ENCODE data around the gene SYNJ2. TPM values are rescaled to one million over a fixed set of nuclear protein-coding genes. Genes with fewer than 3 reads are reported as not detected.

Gene SYNJ2
- total and polyA plus RNA-seq, 2 of the 4 experiments (the other 2 are of a cell fraction) = 40.8 to 45.2 TPM

- no peak for ATAC-seq (ENCODE audit: low read depth)
- no peak for TF ChIP-seq CEBPB (IDR thresholded peaks at IDR 0.05; ENCODE audit: low read depth, low read length)
- TF ChIP-seq MAZ (IDR thresholded peaks at IDR 0.05; ENCODE audit: borderline replicate concordance, low read depth, low read length) = no peak
- no peak for TF ChIP-seq BHLHE40 (IDR thresholded peaks at IDR 0.05; ENCODE audit: low read depth, low read length)
- TF ChIP-seq MXI1 (IDR thresholded peaks at IDR 0.05; ENCODE audit: borderline replicate concordance, low read depth, low read length) = no peak
- no peak for TF ChIP-seq CTCF (conservative IDR thresholded peaks at IDR 0.05; ENCODE audit: low read depth, low read length)
- no peak for TF ChIP-seq MAFK (IDR thresholded peaks at IDR 0.05; ENCODE audit: low read depth, low read length)
- TF ChIP-seq POLR2A (IDR thresholded peaks at IDR 0.05; ENCODE audit: low read depth, low read length) = no peak
- TF ChIP-seq RFX5 (IDR thresholded peaks at IDR 0.05; ENCODE audit: low read depth, low read length) = no peak
- TF ChIP-seq RCOR1 (IDR thresholded peaks at IDR 0.05; ENCODE audit: insufficient replicate concordance, low read length) = no peak
- no peak overlapping the region for H3K4me2 ChIP-seq (ENCODE audit: low read depth, low read length)
- intact Hi-C loops (cut with micrococcal nuclease) (no loop called here), in situ Hi-C loops (cut with MboI; ENCODE audit: low sequenced_read_pairs) (no loop called here), dilution Hi-C loops (cut with HindIII; ENCODE audit: low sequenced_read_pairs, unreplicated experiment) (no loop called here)
- peak overlapping the region; percentile 3; the same call in 1 of the 2 replicates for H3K23ac ChIP-seq (ENCODE audit: low read depth, low read length)
- peaks cover 59% of the 10 kb centered on the region for H4K20me1 ChIP-seq (ENCODE audit: insufficient read depth, low read length)
- peaks cover 9 to 67% of the 10 kb centered on the region in 2 experiments; a peak in 3 of 4 replicates for H3K79me1 ChIP-seq (ENCODE audit: low read depth in 1 of 2, low read length in 2 of 2)
- H4K8ac ChIP-seq (ENCODE audit: low read depth in 2 of 2, low read length in 2 of 2) = no peak overlapping the region; a peak in 1 of 4 replicates
- no peaks in the 10 kb centered on the region for H3K9me3 ChIP-seq (ENCODE audit: control insufficient read depth, insufficient read depth, low read length)
- no peak overlapping the region for H3K56ac ChIP-seq (ENCODE audit: extremely low read depth, insufficient read depth, low read length)
- no peak overlapping the region for H2AK9ac ChIP-seq (replicated peaks; ENCODE audit: low read depth, low read length, poor library complexity)
- H3K4me3 ChIP-seq (ENCODE audit: insufficient read depth, low read depth, low read length) = no peak overlapping the region
- H3K14ac ChIP-seq (replicated peaks; ENCODE audit: low read depth, low read length) = 0 out of 2 replicates have a peak overlapping the region, but pooled peaks have one; percentile 3
- no peak overlapping the region for H4K5ac ChIP-seq (ENCODE audit: low read depth, low read length)
- BruUV-seq (replicated peaks) = no TSS peak
- 0 out of 2 replicates have a peak, but pooled peaks cover 4% of the 10 kb centered on the region for H3K36me3 ChIP-seq (ENCODE audit: control insufficient read depth, insufficient read depth, low read length)
- peaks cover 46% of the 10 kb centered on the region for H3K4me1 ChIP-seq (ENCODE audit: control insufficient read depth, insufficient read depth, low read length)
- H2BK20ac ChIP-seq (ENCODE audit: low read depth, low read length) = no peak overlapping the region
- H2BK120ac ChIP-seq (ENCODE audit: low read depth, low read length) = no peak overlapping the region
- H3K18ac ChIP-seq (ENCODE audit: low read depth, low read length) = no peak overlapping the region
- peak overlapping the region; percentile 41; the same call in 1 of the 2 replicates for H3K27ac ChIP-seq (ENCODE audit: insufficient read depth, low read length)
- H3K9me1 ChIP-seq (ENCODE audit: insufficient read depth, low read length) = peaks cover 36% of the 10 kb centered on the region
- H3K27me3 ChIP-seq (ENCODE audit: control insufficient read depth, insufficient read depth, low read length) = no peaks in the 10 kb centered on the region
- H3K9ac ChIP-seq (ENCODE audit: low read depth, low read length) = no peak overlapping the region
- no peak overlapping the region for H2AFZ ChIP-seq (replicated peaks; ENCODE audit: low read length, poor library complexity)
- POLR2A ChIA-PET (ENCODE audit: unreplicated experiment) = no interaction called here
- no peak overlapping the region; the same call in 1 of the 2 replicates for H2AK5ac ChIP-seq (ENCODE audit: low read depth, low read length)
- peak overlapping the region; percentile 17; the same call in 1 of the 2 replicates for H3K4ac ChIP-seq (ENCODE audit: low read depth, low read length)
- no peak for DNase-seq
- H2BK15ac ChIP-seq (ENCODE audit: low read depth, low read length) = no peak overlapping the region
- H2BK5ac ChIP-seq (ENCODE audit: low read depth, low read length, poor library complexity, severe bottlenecking) = no peak overlapping the region
- 90% methylated on average over 2 of the region's 20 CpGs; no CpG with 5 or more reads in 1 of the 2 experiments for WGBS, 2 experiments (ENCODE audit: extremely low coverage in 2 of 2, insufficient read length in 1 of 2)
- CTCF ChIA-PET = no interaction called here
- H4K91ac ChIP-seq (ENCODE audit: insufficient read depth, low read depth, low read length) = no peak overlapping the region
These were observed 6.4 kb downstream of the SYNJ2 start for GRCh38 chr6:157987788-157988699.
